Kidney (tissue), 14 donors: ENCODE data around the gene CNIH4. TPM values are rescaled to one million over a fixed set of nuclear protein-coding genes. Genes with fewer than 3 reads are reported as not detected.
A peak's percentile ranks its signal among the peaks of the same experiment; 100 is the strongest.

Experiments used
- DNase-seq, 5 donors: peaks; one replicate each; pipeline ENCODE4 v3.0.0-alpha.2; 2013 to 2020
- FAIRE-seq: peaks from 2 replicates; lab custom pipeline; 2012; peaks lifted over from hg19 to GRCh38; lab: Jason Lieb, UNC
- H3K27ac ChIP-seq, 2 donors: one replicate each; pipeline ENCODE4 v1.7.0; 2013; ENCODE audit warnings: low read depth in 2 of 2, low read length in 2 of 2, inconsistent platforms in 1 of 2
- H3K27me3 ChIP-seq: one replicate; pipeline ENCODE4 v1.7.1; 2013; ENCODE audit warnings: low read length, inconsistent platforms; ENCODE audit not compliant: control insufficient read depth, insufficient read depth
- H3K36me3 ChIP-seq, 3 donors: one replicate each; pipeline versions ENCODE4 v1.7.0 to v1.7.1; 2013; ENCODE audit warnings: low read length in 3 of 3, control low read depth in 1 of 3, inconsistent platforms in 1 of 3; ENCODE audit not compliant: insufficient read depth in 3 of 3, control insufficient read depth in 2 of 3
- H3K4me1 ChIP-seq, 3 donors: one replicate each; pipeline versions ENCODE4 v1.7.0 to v1.7.1; 2013; ENCODE audit warnings: low read length in 3 of 3, inconsistent platforms in 1 of 3, low read depth in 1 of 3; ENCODE audit not compliant: control insufficient read depth in 2 of 3, insufficient read depth in 2 of 3
- H3K4me3 ChIP-seq, 3 donors: one replicate each; pipeline versions ENCODE4 v1.7.0 to v1.8.1; 2013; ENCODE audit warnings: low read length in 3 of 3, control low read depth in 1 of 3, inconsistent platforms in 1 of 3
- H3K9ac ChIP-seq, 3 donors: one replicate each; pipeline versions ENCODE4 v1.7.0 to v1.7.1; 2013; ENCODE audit warnings: low read length in 3 of 3, control low read depth in 1 of 3, inconsistent platforms in 1 of 3
- H3K9me3 ChIP-seq, 3 donors: one replicate each; pipeline versions ENCODE4 v1.7.0 to v1.7.1; 2013; ENCODE audit warnings: low read length in 3 of 3, control low read depth in 1 of 3, inconsistent platforms in 1 of 3; ENCODE audit not compliant: control insufficient read depth in 2 of 3, insufficient read depth in 1 of 3
- CTCF ChIP-seq: IDR thresholded peaks from 3 replicates; pipeline ENCODE4 v1.5.1; 2012; ENCODE audit warnings: mild to moderate bottlenecking, moderate library complexity, borderline replicate concordance; ENCODE audit not compliant: insufficient read depth; ENCODE audit errors: extremely low read depth
- intact Hi-C: fragments of 100-400 bp; cut with DNase I; formaldehyde crosslinking; loops from one replicate; pipeline ENCODE4 v1.11.1; 2022
- polyA plus RNA-seq: library from polyadenylated mRNA; stranded (reverse); fragments of 350-450 nt; fragmentation: Illumina TruSeq; extraction: RNeasy Lipid Tissue Mini Kit (QIAGEN cat#74804); gene quantifications from one replicate; pipeline ENCODE4 v1.2.3, GENCODE V29; 2014; ENCODE audit warnings: low read depth, low replicate concordance; ENCODE audit not compliant: insufficient read depth
- total RNA-seq: library from RNA; stranded (reverse); fragmentation: NEBNext Ultra II Directional; extraction: Animal tissue kit (Norgen Biotek cat#: 25700); gene quantifications from one replicate; pipeline ENCODE4 v1.2.1, GENCODE V29; 2021
- donor health status: control.
- donor health status: control.
- donor health status: control.
- donor health status: control.
- donor health status: control.
- donor health status: DM: yes; HTN: yes; CAD: no.
- donor health status: Normal renal cell carcinoma (clear cell type).

Gene CNIH4
- total and polyA plus RNA-seq, 2 donors from 2014 or later = 51.0 to 77.9 TPM

- Histone ChIP-seq H3K4me3 (no peak overlapping the region), H3K27me3 (no peaks in the 10 kb centered on the region), H3K9ac (no peak overlapping the region), H3K27ac (no peak overlapping the region), H3K4me1 (peaks cover 0 to 4% (median 0%) of the 10 kb centered on the region in 3 donors), H3K9me3 (no peaks in the 10 kb centered on the region), H3K36me3 (no peaks in the 10 kb centered on the region)
- DNase-seq (peak in 3 of 5 donors; percentile 16 to 84 (median 77)), FAIRE-seq (peak; percentile 65)
- intact Hi-C loops = no loop called here
- TF ChIP-seq CTCF = peak; percentile 67
Observed at GRCh38 chr1:224333309-224333926, 23.3 kb upstream of the CNIH4 start.

- H3K9me3 ChIP-seq = no peaks in the 10 kb centered on the region
- FAIRE-seq (no peak), DNase-seq (no peak)
- TF ChIP-seq CTCF = no peak
- H3K27ac ChIP-seq = no peak overlapping the region
- H3K4me3 ChIP-seq = no peak overlapping the region
- intact Hi-C loops = no loop called here
- H3K36me3 ChIP-seq = no peaks in the 10 kb centered on the region
- no peaks in the 10 kb centered on the region for H3K27me3 ChIP-seq
- no peak overlapping the region for H3K9ac ChIP-seq
- peaks cover 0 to 3% (median 0%) of the 10 kb centered on the region in 3 donors for H3K4me1 ChIP-seq
Observed at GRCh38 chr1:224333939-224334786, 22.5 kb upstream of the CNIH4 start.

- DNase-seq (no peak), FAIRE-seq (no peak)
- Histone ChIP-seq H3K4me3 (no peak overlapping the region), H3K27ac (no peak overlapping the region), H3K4me1 (peaks cover 0 to 3% (median 0%) of the 10 kb centered on the region in 3 donors), H3K36me3 (no peaks in the 10 kb centered on the region), H3K27me3 (no peaks in the 10 kb centered on the region), H3K9me3 (peaks cover 0 to 3% (median 0%) of the 10 kb centered on the region in 3 donors), H3K9ac (no peak overlapping the region)
- no peak for TF ChIP-seq CTCF
- intact Hi-C loops = no loop called here
Observed at GRCh38 chr1:224338150-224338838, 18.4 kb upstream of the CNIH4 start.
